BLaER1 treated with 17β-estradiol and CSF1 and Interleukin-3, amounts not matched to agents 10 nM and 100 nM (cell line): ENCODE measurements around the gene ZNF48.

Source experiments
- H3K27ac ChIP-seq, 11 experiments: shearing (Covaris generic); formaldehyde crosslinking; 2 replicates each; pipeline ENCODE4 v1.8.1; 2022
- H3K27me3 ChIP-seq, 11 experiments: shearing (Covaris generic); formaldehyde crosslinking; 2 replicates each; pipeline ENCODE4 v1.8.1; 2022
- H3K36me3 ChIP-seq, 11 experiments: shearing (Covaris generic); formaldehyde crosslinking; 2 replicates each; pipeline ENCODE4 v1.8.1; 2022
- H3K4me1 ChIP-seq, 10 experiments: shearing (Covaris generic); formaldehyde crosslinking; 2 replicates each; pipeline ENCODE4 v1.8.1; 2022
- H3K4me2 ChIP-seq, 11 experiments: shearing (Covaris generic); formaldehyde crosslinking; 2 replicates each; pipeline ENCODE4 v1.8.1; 2022
- H3K4me3 ChIP-seq, 10 experiments: shearing (Covaris generic); formaldehyde crosslinking; 2 replicates each; pipeline ENCODE4 v1.8.1; 2022
- H3K9ac ChIP-seq, 11 experiments: shearing (Covaris generic); formaldehyde crosslinking; 2 replicates each; pipeline ENCODE4 v1.8.1; 2022
- H3K9me3 ChIP-seq, 11 experiments: shearing (Covaris generic); formaldehyde crosslinking; replicated peaks in 1 of 11; 2 replicates each; pipeline ENCODE4 v1.8.1; 2022
- H4K20me1 ChIP-seq, 11 experiments: shearing (Covaris generic); formaldehyde crosslinking; 2 replicates each; pipeline ENCODE4 v1.8.1; 2022
- Cebpa-rat ChIP-seq, 11 experiments: shearing (Covaris generic); IDR thresholded peaks; 2 replicates each; pipeline ENCODE4 v1.8.1; 2022

The ZNF48 gene

GRCh38 chr16:30409125-30410060 lies 14.2 kb downstream of the ZNF48 start:
- Histone ChIP-seq H4K20me1 (peaks cover 0 to 62% (median 15%) of the 10 kb centered on the region in 11 experiments; a peak in 13 of 22 replicates), H3K36me3 (peaks cover 10 to 48% (median 44%) of the 10 kb centered on the region in 11 experiments), H3K9ac (peak overlapping the region; percentile 25 to 94 (median 86); a peak in 19 of 22 replicates), H3K27ac (peak overlapping the region in 9 of 11 experiments; percentile 22 to 95 (median 90); a peak in 17 of 22 replicates), H3K4me1 (peaks cover 45 to 83% (median 75%) of the 10 kb centered on the region in 10 experiments), H3K4me3 (peak overlapping the region in 8 of 10 experiments; percentile 68 to 82 (median 72); a peak in 17 of 20 replicates), H3K27me3 (no peaks in the 10 kb centered on the region), H3K4me2 (peak overlapping the region; percentile 84 to 98 (median 90)), H3K9me3 (no peaks in the 10 kb centered on the region)
- no peak for TF ChIP-seq Cebpa-rat (IDR thresholded peaks at IDR 0.05)

- H3K4me2 ChIP-seq = peak overlapping the region in 6 of 11 experiments; percentile 62 to 98 (median 89); a peak in 9 of 22 replicates
- 0 out of 22 replicates have a peak overlapping the region, but pooled peaks of 2 of the 11 experiments have one; percentile 2 to 12 for H3K27ac ChIP-seq
- H3K36me3 ChIP-seq = peaks cover 10 to 67% (median 49%) of the 10 kb centered on the region in 11 experiments
- H3K9ac ChIP-seq = peak overlapping the region in 4 of 11 experiments; percentile 7 to 43 (median 22); a peak in 7 of 22 replicates
- peaks cover 46 to 76% (median 68%) of the 10 kb centered on the region in 10 experiments for H3K4me1 ChIP-seq
- TF ChIP-seq Cebpa-rat (IDR thresholded peaks at IDR 0.05) = no peak
- H4K20me1 ChIP-seq = peaks cover 0 to 94% (median 39%) of the 10 kb centered on the region in 11 experiments; a peak in 17 of 22 replicates
- H3K4me3 ChIP-seq = no peak overlapping the region
- H3K27me3 ChIP-seq = no peaks in the 10 kb centered on the region
- H3K9me3 ChIP-seq = no peaks in the 10 kb centered on the region
These were observed 18.0 kb downstream of the ZNF48 start for GRCh38 chr16:30413112-30413806.

- no peak for TF ChIP-seq Cebpa-rat (IDR thresholded peaks at IDR 0.05)
- H3K9ac ChIP-seq = peak overlapping the region in 4 of 11 experiments; percentile 4 to 43 (median 8); a peak in 5 of 22 replicates
- H3K4me3 ChIP-seq = no peak overlapping the region
- H3K27me3 ChIP-seq = no peaks in the 10 kb centered on the region
- peaks cover 0 to 94% (median 48%) of the 10 kb centered on the region in 11 experiments; a peak in 17 of 22 replicates for H4K20me1 ChIP-seq
- peaks cover 10 to 74% (median 50%) of the 10 kb centered on the region in 11 experiments for H3K36me3 ChIP-seq
- no peaks in the 10 kb centered on the region for H3K9me3 ChIP-seq
- H3K27ac ChIP-seq = no peak overlapping the region
- H3K4me2 ChIP-seq = no peak overlapping the region
- H3K4me1 ChIP-seq = peaks cover 43 to 75% (median 65%) of the 10 kb centered on the region in 10 experiments
These were observed 18.9 kb downstream of the ZNF48 start for GRCh38 chr16:30414159-30414558.

GRCh38 chr16:30416047-30416603 lies 20.9 kb downstream of the ZNF48 start:
- H3K9ac ChIP-seq = peak overlapping the region in 3 of 11 experiments; percentile 0 to 78 (median 32); a peak in 3 of 22 replicates

GRCh38 chr16:30416624-30417528 lies 21.7 kb downstream of the ZNF48 start:
- Histone ChIP-seq H3K27ac (peak overlapping the region; percentile 32 to 70 (median 62); a peak in 21 of 22 replicates), H3K4me3 (peak overlapping the region; percentile 56 to 77 (median 66)), H3K9ac (peak overlapping the region; percentile 67 to 82 (median 78)), H3K36me3 (peaks cover 15 to 80% (median 60%) of the 10 kb centered on the region in 11 experiments), H3K4me2 (peak overlapping the region; percentile 91 to 97 (median 95)), H3K9me3 (no peaks in the 10 kb centered on the region), H3K4me1 (peaks cover 26 to 51% (median 40%) of the 10 kb centered on the region in 10 experiments), H4K20me1 (peaks cover 0 to 95% (median 66%) of the 10 kb centered on the region in 11 experiments; a peak in 17 of 22 replicates), H3K27me3 (no peaks in the 10 kb centered on the region)
- TF ChIP-seq Cebpa-rat (IDR thresholded peaks at IDR 0.05) = no peak

More at GRCh38 chr16:30416047-30416603, 20.9 kb downstream of the ZNF48 start:
- Histone ChIP-seq H3K4me1 (peaks cover 27 to 58% (median 48%) of the 10 kb centered on the region in 10 experiments), H3K27ac (no peak overlapping the region), H3K36me3 (peaks cover 15 to 80% (median 60%) of the 10 kb centered on the region in 11 experiments), H3K9me3 (no peaks in the 10 kb centered on the region), H3K4me2 (peak overlapping the region in 8 of 11 experiments; percentile 5 to 97 (median 95); a peak in 4 of 22 replicates), H3K27me3 (no peaks in the 10 kb centered on the region), H3K4me3 (no peak overlapping the region), H4K20me1 (peaks cover 0 to 95% (median 65%) of the 10 kb centered on the region in 11 experiments; a peak in 17 of 22 replicates)
- TF ChIP-seq Cebpa-rat (IDR thresholded peaks at IDR 0.05) = no peak

- peak overlapping the region; percentile 56 to 77 (median 66) for H3K4me3 ChIP-seq
- H3K4me1 ChIP-seq = peaks cover 17 to 42% (median 32%) of the 10 kb centered on the region in 10 experiments
- H3K9ac ChIP-seq = peak overlapping the region; percentile 67 to 82 (median 78)
- H3K27me3 ChIP-seq = no peaks in the 10 kb centered on the region
- peak overlapping the region; percentile 42 to 70 (median 62); a peak in 21 of 22 replicates for H3K27ac ChIP-seq
- no peak for TF ChIP-seq Cebpa-rat (IDR thresholded peaks at IDR 0.05)
- H3K4me2 ChIP-seq = peak overlapping the region; percentile 91 to 97 (median 95)
- peaks cover 23 to 80% (median 60%) of the 10 kb centered on the region in 11 experiments for H3K36me3 ChIP-seq
- H3K9me3 ChIP-seq = no peaks in the 10 kb centered on the region
- peaks cover 0 to 93% (median 60%) of the 10 kb centered on the region in 11 experiments; a peak in 17 of 22 replicates for H4K20me1 ChIP-seq
These were observed 22.5 kb downstream of the ZNF48 start for GRCh38 chr16:30417529-30418349.
